NCI-H524 treated with DMSO at 0.1 percent for 48 hours (cell line): Measurements from ENCODE around the gene ARMC6.

Experiments used
- DNase-seq: peaks from one replicate; lab custom pipeline; 2025; lab: John Stamatoyannopoulos, UW

ARMC6 gene

DNA sequence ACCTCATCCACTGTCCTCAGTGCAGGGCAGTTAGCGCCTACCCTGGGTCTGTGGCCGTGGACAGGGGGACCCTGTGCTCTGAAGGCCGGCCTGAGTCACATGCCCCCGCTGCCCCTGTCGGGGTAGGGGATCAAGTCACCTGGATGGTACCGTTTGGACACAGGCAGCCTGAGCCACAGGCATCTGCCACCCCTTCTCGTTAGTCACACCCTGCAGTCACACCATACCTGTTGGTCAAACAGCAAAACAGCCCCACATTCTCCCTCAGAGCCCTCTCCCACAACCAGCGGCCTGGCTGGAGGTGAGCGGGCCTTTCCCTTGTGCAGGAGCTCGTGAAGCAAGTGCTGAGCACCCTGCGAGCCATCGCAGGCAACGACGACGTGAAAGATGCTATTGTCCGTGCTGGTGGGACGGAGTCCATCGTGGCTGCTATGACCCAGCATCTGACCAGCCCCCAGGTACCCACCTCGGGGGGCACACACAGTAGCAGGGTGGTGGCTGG lies 21.6 kb downstream of the ARMC6 start:
- no peak for DNase-seq

GRCh38 chr19:19055701-19056100 lies 22.3 kb downstream of the ARMC6 start:
- DNase-seq: no peak

DNA sequence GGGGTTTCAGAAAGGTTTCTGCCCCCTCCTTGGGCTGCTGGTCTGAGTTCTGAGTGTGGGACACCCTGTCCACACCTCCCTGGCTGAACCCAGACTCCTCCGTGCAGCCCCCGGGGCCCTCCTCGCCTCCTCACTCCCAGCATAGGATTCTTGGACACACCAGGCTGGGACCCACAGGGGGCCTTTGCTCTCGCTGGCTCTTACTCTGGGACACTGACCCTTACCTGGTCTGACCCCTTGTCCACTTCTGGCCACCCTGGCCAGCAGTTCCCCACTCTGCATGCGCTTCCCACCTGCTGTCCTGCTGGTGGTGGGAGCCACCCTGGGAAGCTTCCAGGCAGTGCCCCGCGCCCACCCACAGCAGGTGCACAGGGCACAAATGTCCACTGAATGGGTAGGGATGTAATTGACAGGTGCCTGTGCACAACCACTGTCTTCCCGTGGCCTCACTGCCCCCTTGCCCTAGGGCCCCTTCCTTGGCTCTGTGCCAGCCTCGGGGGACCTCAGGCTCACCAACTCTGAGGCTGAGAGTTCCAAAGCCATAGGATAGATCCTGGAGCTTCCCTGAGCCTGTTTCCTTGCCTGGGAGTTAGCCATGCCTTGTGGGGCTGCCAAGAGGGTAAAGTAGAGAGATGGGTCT lies 23.4 kb downstream of the ARMC6 start:
- no peak for DNase-seq

GRCh38 chr19:19057317-19057716 lies 23.9 kb downstream of the ARMC6 start:
- DNase-seq: no peak

DNA sequence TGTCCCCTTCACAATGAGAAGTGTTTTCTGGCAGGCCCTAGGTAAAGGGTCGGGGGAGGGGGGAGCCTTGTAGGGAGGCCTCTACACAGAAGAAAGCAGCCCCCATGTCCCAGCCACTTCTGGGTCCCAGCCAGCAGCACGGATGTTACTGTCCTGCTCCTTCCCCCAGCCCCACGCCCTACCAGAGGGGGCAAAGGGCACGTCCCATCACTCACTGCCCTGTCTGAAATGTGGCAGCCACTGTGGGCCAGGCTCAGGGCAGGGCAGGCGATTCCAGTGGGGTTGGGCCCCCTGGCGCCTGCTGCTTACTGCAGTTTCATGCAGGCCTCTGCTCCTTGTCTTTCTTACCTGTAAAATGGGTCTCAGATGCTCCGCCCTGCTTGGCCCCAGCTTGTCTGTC lies 24.3 kb downstream of the ARMC6 start:
- DNase-seq: no peak

DNA sequence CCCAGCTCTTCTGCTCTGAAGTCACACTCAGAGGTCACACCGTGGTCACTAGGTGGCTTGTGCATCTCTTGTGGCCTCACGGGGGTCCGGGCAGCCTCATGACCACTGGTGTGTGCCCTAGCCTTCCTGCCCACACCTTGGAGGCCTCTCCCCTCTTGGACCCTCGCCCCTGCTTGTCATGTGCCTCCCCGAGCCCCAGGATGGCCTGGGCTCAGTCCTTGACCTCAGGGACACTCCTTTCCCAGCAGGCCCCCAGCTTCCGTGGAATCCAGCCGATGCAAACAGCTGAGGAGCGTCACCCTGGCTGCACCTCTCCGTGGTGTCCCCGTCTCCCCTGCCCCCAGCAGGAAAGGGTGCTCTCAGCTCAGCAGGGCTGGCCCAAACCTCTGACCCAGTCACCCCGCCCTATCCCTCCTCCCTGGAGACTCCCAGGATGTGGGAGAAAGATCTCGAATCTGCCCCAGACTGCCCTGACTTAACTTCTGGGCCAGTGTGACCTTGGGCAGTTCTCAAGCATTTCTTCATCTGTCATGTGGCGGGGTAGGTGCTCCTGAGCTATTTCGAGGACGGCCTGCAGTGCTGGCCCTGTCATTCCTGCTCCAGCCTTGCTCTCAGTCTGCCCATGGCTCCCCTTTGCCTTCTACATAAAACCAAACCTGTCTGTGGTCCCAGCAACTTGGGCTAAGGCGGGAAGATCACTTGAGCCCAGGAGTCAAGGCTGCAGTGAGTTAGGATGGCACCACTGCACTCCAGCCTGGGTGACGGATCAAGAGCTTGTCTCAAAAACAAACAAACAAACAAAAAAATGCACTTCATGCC lies 25.8 kb downstream of the ARMC6 start:
- no peak for DNase-seq

DNA sequence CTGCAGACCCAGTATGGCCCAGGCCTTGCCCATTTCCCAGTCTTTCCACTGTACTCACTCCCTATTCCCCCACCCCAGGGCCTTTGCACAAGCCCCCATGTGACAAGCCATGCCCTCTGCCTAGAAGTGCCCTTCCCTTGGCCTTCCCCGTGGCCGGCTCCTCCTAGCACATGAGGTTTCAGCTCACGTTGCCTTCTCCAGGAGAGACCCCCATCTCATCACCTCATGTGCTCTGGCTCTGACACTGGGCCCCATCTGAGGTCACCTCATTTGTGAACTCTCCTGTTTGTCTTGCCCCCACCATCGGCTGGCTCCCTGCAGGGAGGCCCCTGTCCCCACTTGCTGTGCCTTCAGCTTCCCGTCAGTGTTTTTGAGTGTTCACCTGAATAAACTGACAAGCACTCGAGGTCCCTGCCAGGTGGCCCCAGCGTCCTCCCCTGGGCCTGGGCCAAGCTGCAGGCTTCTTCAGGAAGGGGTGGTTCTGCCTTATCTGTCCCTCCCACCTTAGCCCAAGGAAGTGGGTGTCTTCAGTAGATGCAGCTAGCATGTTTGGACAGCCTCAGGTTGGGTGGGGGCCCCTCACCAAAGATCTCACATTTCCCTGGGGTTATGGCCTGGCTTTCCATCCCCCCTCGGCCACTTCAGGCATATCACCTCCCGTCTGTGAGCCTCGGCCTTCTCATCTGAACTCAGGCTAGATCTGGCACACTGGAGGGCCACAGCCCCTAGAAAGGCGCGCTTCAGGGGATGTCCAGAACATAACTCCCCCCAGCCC lies 26.6 kb downstream of the ARMC6 start:
- no peak for DNase-seq

- DNase-seq: no peak
Measured at GRCh38 chr19:19061506-19061905, 28.1 kb downstream of the ARMC6 start.

DNA sequence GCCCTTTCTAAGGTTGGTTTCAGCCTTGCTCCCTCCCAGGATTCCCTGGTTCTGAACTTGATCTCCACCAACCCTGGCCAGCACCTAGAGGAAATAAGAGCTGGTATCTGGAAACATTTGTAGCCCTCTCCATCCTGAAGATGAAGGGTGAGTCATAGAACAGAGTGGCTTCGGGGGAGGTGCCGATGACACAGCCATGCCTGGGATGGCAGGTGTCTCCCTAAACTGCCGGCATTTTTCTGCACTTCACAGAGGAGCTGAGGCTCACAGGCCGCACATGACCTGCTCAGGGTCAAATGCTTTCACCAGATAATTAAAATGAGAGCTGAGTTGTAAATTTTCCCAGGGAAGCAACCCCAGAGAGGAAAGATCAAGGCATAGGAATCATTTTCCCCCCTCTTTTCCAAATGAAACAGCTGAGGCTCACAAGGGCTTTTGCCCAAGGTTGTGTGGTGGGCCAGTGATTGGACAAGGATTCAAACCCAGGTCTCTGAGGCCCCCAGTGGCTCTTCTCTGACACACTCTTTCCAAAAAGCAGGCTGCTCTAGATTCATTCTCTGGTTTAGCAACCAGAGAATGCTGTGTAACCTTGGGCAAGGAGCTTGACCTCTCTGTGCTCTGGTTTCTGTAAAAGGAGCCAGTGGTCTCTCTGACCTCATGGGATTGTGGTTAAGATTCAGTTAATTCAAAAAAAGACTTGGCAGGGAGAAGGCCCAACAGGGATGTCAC lies 29.2 kb downstream of the ARMC6 start:
- no peak for DNase-seq

GRCh38 chr19:19063183-19064097 lies 30.0 kb downstream of the ARMC6 start, which contains the start of gene SLC25A42:
TSS of gene SLC25A42 (plus strand) at chr19:19063994. CDS start at chr19:19096125, 32,131 bp downstream.
- peak; percentile 99 for DNase-seq

GRCh38 chr19:19064098-19064722 lies 30.8 kb downstream of the ARMC6 start:
- DNase-seq: no peak

DNA sequence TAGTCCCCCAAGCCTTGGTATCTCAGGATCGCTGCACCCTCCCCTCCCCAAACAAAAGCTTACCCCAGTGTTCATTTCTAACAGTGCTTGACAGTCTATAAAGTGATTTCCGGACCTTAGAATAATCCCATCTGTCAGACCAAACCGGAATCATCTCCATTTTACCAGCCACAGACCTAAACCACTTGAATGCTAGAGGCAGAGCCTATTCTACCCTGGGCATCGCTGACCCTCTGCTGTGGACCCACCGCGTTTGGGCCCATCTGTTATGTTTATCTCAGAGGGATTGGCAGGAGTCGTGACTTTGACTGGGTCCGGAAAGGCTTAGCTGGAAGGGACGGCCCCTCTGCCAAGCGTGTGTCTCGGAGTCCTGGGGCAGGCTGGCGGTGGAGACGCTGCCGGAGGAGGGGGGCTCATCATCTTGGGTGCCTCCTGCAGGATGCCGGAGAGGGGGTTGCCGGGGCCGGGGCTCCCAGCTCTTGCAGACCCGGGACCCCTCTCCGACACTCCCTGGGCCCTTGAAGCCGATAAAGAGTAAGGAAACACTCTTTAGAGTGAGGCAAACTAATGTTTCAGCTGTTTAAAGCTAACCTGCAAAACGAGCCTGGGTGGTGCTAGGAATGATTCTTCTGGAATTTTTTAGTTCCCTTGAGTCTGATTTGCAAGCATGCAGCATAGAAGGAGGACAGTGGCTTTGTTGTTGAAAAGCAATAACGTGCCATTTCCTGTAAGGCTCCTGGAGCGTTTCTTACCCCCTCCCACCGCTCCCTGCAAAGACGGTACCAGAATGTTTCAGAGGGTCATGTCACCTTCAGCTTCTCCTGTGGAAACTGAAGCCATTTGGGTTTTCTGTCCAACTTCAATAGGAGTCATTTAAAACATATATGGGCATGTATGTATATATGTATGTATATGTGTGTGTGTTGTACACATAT lies 31.7 kb downstream of the ARMC6 start:
- peak; percentile 62 for DNase-seq

DNA sequence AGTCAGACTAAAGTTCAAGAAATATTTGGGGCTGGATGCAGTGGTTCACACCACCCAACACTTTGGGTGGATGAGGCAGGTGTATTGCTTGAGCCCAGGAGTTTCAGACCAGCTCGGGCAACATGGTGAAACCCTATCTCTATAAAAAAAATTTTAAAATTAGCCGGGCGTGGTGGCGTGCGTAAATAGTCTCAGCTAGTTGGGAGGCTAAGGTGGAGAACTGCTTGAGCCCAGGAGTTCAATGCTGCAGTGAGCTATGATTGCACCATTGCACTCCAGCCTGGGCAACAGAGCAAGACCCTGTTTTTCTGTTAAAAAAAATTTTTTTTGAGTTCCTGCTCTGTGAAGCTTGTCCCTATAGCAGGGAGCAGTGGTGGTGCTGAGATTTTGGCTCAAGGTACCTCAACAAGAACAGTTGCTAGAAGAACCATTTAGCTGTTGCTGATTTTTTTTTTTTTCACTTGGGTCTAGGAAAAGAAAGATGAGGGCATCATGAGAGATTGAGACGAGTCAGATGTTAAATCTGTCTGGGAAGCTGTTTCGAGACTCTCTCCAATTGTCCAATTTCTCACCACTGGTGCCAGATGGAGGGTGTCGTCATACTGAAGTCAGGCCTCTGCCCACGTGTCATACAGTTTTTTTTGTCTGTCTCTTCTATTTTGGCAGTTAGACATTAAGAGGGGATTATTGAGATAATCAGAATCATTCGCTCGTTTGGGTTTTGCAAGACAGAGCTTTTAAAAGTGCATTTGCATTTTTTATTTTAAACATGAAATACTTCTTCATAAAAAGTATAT lies 34.1 kb downstream of the ARMC6 start:
- peak; percentile 31 for DNase-seq

GRCh38 chr19:19068659-19069654 lies 35.6 kb downstream of the ARMC6 start:
- no peak for DNase-seq

DNA sequence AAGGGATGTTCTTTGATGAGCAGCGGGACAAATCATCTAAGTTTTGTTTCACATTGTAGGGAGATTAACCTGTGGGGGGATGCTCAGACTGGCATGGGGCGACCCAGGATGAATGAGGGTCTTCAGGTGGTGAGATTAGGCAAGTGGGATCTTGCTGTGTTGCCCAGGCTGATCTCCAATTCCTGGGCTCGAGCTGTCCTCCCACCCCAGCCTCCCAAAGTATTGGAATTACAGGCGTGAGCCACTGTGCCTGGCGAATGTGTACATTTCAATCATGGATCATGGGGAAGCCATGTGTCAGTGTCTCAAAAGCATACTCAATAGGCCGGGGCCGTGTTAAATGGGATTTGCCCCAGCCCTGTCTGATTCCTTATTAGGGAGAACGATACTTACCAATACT lies 38.5 kb downstream of the ARMC6 start:
- DNase-seq: no peak

DNA sequence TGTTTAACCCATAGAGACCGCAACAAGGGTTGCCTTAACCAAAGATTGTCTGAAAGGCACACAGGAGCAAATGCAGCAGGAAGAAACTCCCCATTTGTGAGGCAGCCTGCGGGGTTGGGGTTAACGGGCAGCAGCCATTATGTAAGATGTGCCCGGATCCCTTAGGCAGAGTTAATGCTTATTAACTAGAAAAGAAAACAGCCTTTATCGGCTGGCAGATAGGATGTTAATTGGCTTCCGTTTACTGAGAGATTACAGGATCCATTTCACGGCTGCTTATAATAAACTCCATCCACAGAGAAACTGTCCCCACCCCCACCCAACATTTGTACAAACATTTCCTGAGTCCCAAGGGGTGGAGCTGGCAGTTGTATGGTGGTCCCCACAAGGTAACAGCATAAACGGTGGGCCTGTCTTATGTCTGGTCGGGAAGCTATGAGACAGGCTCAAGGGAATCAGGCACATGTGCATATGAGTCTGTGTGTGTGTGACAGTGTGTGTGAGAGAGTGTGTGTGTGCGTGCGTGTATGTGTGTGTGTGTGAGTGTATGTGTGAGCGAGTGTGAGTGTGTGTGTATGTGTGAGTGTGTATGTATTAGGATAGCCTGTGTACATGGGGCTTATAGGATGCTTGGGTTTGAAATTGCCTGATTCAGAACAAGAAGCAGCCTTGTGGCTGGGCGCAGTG lies 40.9 kb downstream of the ARMC6 start:
- DNase-seq: no peak
